IPS DF 4.7 (cell line): ENCODE data around the gene NCL.
"Not testable (repeated sequence)": the region's sequence is repeated elsewhere in the genome, so short reads cannot be mapped to it uniquely, and the experiment has no call there.

Experiments
- DNase-seq: peaks from one replicate; pipeline ENCODE4 v3.0.0-alpha.2; 2013; ENCODE audit warnings: low spot score; ENCODE audit errors: extremely low read depth

Gene NCL

GRCh38 chr2:231405601-231406367 is 58.5 kb downstream of the NCL start:
- DNase-seq = not testable (repeated sequence)

- DNase-seq = not testable (repeated sequence)
These were observed 60.1 kb downstream of the NCL start for GRCh38 chr2:231404183-231404578.
